Cortex of kidney (tissue), 1 donor: ENCODE measurements around the gene ARHGAP35.
"Not testable (repeated sequence)": the region's sequence is repeated elsewhere in the genome, so short reads cannot be mapped to it uniquely, and the experiment has no call there.

ENCODE experiments used
- DNase-seq: peaks from one replicate; lab custom pipeline; 2025; lab: John Stamatoyannopoulos, UW

ARHGAP35 gene

GRCh38 chr19:46871173-46871572 lies 10.4 kb downstream of the ARHGAP35 start:
- DNase-seq = not testable (repeated sequence)

- no peak for DNase-seq
Observed at GRCh38 chr19:46872967-46873366, 12.2 kb downstream of the ARHGAP35 start.

GRCh38 chr19:46875234-46875633 lies 14.4 kb downstream of the ARHGAP35 start:
- DNase-seq = no peak

- no peak for DNase-seq
Observed at GRCh38 chr19:46875657-46876056, 14.9 kb downstream of the ARHGAP35 start.

- DNase-seq = no peak
Observed at GRCh38 chr19:46878613-46879375, 18.0 kb downstream of the ARHGAP35 start.

- no peak for DNase-seq
Observed at GRCh38 chr19:46880431-46880830, 19.6 kb downstream of the ARHGAP35 start.

- no peak for DNase-seq
Observed at GRCh38 chr19:46881092-46881491, 20.3 kb downstream of the ARHGAP35 start.

GRCh38 chr19:46882034-46882433 lies 21.2 kb downstream of the ARHGAP35 start:
- DNase-seq = no peak

- DNase-seq = not testable (repeated sequence)
Observed at GRCh38 chr19:46882751-46883150, 22.0 kb downstream of the ARHGAP35 start.

- no peak for DNase-seq
Observed at GRCh38 chr19:46885411-46885810, 24.6 kb downstream of the ARHGAP35 start.

- DNase-seq = no peak
Observed at GRCh38 chr19:46886546-46887239, 25.9 kb downstream of the ARHGAP35 start.

GRCh38 chr19:46887240-46887782 lies 26.5 kb downstream of the ARHGAP35 start:
- DNase-seq = no peak

GRCh38 chr19:46890423-46891170 lies 29.8 kb downstream of the ARHGAP35 start:
- DNase-seq = no peak

- DNase-seq = no peak
Observed at GRCh38 chr19:46892252-46893179, 31.7 kb downstream of the ARHGAP35 start.

GRCh38 chr19:46896076-46896794 lies 35.4 kb downstream of the ARHGAP35 start:
- DNase-seq = no peak

GRCh38 chr19:46898731-46899130 lies 37.9 kb downstream of the ARHGAP35 start:
- no peak for DNase-seq

- DNase-seq = no peak
Observed at GRCh38 chr19:46900341-46900740, 39.5 kb downstream of the ARHGAP35 start.

GRCh38 chr19:46901701-46902401 lies 41.1 kb downstream of the ARHGAP35 start:
- no peak for DNase-seq

GRCh38 chr19:46902402-46902766 lies 41.6 kb downstream of the ARHGAP35 start:
- no peak for DNase-seq

GRCh38 chr19:46903458-46903857 lies 42.7 kb downstream of the ARHGAP35 start:
- no peak for DNase-seq
